GM18870 (cell line): ENCODE results near the gene PLXNA4.
"Not testable (repeated sequence)": the region's sequence is repeated elsewhere in the genome, so short reads cannot be mapped to it uniquely, and the experiment has no call there.

Experiments
- ATAC-seq: cut with Tn5 transposase; IDR thresholded peaks from one replicate; pipeline ENCODE4 v1.9.1; 2021; ENCODE audit warnings: moderate library complexity; ENCODE audit not compliant: unreplicated experiment

Gene PLXNA4

DNA sequence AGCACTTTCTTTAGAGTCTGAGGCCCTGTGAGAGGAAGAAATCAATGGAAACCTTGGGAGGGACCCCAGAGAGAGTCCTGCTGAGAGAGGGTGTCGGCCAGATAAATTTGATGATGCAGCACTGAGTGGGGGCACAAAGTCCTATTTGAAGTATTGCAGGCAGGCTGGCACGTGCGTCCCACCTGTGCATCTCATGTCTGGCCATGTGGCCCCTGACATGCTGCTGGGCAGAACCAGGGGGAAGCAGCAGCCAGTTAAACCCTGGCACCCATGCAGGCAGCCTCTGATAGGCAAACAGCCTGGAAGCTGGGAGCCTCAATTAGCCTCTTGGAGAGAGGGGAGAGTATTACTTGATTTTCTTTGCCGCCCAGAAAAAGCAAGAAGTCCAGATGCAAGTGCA lies 180.9 kb downstream of the PLXNA4 start:
- no peak for ATAC-seq

DNA sequence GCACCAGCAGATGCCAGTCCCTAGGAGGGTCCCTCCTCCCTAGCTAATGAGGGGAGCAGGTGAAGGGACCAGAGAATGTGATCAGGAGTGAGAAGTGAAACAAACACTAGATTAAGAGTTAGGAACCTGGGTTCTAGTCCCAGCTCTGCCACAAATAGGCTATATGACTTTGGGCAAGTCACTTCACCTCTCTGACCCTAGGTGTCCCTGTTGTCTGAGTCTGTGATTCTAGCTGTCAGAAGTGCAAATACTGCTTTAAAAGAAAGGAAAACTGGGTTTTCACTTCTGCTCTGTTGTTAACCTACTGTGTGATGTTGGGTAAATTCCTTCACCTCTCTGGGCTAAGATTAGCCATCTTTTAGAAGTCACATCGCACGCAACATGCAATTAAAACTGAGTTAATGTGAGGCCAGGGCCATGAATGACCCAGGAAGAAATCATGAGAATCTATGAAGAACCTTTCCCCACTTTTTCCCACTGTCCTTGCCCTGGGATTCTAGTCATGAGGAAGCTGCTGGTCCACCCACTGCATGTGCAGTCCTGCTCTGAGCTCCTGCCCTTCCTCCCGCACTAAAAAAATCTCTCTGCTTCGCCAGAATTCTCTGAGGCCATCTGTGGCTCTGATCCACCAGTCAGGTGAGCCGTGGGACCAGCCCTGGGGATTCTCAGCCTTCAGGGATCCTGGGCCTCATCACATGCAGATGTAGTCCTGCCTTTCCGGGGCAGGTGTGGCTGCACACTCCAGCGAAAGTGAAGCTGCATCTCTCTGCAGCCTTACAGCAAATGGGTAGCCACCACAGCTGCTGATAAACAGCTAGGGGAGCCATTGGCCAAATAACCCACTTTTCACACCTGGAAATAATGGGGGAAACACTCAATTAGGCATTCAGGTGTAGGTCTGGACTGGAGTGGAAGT lies 181.7 kb downstream of the PLXNA4 start:
- ATAC-seq: no peak

DNA sequence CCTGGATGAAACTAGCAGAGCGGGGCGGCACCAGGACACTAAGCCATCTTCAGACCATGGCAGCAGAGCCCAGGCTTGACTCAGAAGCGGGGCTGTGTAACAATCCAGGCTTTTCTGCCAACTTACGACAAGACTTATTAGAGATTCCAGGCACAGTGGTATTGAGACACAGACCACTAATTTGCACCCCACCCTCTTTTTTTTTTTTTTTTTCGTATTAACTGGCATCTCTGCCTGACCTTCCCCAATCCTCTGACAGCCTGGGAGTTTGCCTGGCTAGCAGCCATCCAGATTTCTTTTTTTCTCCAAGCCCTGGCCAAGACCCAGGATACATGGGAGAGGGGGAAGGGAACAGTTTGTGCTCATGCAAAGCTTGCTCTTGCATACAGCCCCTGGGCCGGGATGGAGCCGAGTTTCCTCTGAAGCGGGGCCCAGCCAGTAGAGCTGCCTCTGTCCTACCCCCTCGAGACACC lies 182.4 kb downstream of the PLXNA4 start:
- ATAC-seq: no peak

DNA sequence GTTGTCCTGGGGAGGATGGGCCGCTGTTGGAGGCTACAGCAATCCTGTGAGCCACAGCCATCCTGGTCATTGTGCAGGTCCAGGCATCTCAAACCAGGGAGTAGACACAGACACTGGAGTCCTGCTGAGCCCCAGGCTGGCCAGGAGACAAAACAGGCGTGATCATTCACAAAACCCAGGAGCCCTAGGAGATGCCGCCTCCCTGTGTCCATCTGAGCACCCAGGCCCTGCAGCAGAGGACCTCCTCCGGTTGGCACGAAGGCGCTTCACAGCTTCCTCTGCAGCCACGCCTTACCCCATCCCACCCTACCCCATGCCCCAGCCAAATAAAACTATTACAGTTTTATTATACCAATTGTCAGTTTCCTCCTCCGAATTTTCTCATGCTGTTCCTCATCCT lies 183.6 kb downstream of the PLXNA4 start:
- ATAC-seq: no peak

DNA sequence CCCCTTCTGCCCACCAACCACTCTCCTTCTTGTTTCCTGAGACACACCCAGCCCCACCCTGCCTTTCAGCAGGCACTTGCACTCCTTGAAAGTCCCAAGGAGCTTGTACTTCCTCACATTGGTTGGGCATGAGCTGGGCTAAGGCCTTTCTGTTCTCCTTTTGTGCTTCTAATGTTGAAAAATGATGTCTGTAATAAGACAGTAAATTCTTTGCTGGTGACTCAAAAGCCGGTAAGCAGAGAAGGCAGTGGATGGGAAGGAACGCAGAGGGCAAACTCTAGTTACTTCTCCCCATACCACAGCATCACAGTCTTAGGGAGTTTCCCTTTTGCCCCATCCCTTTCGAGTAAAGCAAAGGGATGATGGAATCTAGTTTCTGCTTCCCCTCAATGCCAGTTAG lies 185.6 kb downstream of the PLXNA4 start:
- ATAC-seq: no peak

DNA sequence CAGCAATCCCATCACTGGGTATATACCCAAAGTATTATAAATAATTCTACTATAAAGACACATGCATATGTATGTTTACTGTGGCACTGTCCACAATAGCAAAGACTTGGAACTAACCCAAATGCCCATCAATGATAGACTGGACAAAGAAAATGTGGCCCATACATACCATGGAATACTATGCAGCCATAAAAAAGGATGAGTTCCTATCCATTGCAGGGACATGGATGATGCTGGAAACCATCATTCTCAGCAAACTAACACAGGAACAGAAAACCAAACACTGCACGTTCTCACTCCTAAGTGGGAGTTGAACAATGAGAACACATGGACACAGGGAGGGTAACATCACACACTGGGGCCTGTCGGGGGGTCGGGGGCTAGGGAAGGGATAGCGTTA lies 186.2 kb downstream of the PLXNA4 start:
- not testable (repeated sequence) for ATAC-seq

DNA sequence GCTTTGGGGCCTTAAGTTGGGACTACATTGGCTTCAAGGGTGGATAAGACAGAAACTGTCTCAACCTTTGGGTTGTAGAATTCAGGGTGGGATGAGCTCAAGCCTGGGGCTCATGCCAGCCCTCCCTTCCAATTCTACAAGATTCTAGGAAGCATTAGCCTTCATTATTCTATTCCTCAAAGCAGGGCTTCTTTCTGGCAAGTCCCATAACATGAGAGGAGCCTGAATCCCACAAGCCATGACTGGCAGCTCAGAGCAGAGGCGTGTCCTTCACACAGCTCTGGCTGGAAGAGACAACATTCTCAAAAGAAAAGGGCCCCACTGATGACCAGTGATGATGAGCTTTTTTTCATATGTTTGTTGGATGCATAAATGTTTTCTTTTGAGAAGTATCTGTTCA lies 187.6 kb downstream of the PLXNA4 start:
- no peak for ATAC-seq

DNA sequence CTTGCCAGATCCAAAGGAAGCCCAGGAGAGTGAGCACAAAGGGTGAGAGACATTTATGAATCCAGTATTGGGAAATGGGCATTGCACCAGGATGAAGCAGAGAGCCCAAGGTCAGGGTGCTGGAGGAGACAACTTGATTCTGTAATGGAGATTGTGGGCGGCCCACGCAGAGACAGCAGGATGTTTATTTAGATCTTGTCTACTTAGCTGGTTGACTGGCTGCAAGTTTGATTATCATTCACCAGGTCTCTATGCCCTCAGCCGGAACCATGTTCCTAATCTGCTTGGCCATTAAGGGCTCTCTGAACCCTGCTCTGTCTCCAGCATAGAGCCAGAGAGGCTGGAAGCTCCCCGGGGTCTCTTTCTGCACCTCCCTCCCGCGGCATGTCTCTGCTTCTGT lies 188.7 kb downstream of the PLXNA4 start:
- ATAC-seq: no peak

DNA sequence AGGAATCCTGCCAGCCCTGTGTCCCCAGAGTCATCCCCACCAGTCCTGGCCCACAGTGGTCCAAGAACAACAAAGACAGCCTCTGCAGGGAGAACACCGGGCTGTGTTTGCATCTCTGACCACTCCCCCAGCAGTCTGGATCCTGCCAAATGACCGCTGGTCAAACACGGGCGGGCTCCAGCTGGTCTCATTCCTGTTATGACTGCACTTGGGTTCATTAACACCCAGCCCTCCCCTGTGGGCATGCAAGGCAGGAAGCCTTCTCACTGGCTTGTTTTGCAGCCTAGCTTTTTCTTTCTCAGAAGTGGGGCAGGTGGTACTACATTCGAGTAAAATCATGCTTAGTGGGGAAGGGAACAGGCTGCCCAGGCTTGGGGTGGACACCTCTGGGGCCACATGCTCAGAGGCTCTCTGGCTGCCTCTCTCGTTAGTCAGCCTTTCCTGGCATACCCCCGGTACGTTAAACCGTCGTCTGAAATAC lies 190.0 kb downstream of the PLXNA4 start:
- ATAC-seq: no peak

DNA sequence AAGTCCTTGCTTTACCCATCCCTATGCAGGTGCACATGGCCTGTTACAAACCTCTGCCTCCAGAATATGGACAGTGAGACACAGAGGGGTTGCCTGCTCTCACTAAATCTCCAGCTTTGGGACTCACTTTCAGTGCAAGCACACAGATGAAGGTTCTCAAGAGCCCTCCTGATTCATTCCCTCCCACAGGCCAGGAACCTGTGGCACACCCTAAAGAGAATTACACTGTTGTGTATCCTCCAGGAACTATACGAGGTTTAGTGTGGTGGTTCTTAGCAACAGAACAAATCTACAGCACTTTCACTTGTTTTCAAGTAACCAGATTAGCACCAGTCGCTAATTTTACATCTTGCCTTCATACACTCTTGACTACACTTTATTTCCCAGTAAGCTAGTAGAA lies 192.3 kb downstream of the PLXNA4 start:
- no peak for ATAC-seq

DNA sequence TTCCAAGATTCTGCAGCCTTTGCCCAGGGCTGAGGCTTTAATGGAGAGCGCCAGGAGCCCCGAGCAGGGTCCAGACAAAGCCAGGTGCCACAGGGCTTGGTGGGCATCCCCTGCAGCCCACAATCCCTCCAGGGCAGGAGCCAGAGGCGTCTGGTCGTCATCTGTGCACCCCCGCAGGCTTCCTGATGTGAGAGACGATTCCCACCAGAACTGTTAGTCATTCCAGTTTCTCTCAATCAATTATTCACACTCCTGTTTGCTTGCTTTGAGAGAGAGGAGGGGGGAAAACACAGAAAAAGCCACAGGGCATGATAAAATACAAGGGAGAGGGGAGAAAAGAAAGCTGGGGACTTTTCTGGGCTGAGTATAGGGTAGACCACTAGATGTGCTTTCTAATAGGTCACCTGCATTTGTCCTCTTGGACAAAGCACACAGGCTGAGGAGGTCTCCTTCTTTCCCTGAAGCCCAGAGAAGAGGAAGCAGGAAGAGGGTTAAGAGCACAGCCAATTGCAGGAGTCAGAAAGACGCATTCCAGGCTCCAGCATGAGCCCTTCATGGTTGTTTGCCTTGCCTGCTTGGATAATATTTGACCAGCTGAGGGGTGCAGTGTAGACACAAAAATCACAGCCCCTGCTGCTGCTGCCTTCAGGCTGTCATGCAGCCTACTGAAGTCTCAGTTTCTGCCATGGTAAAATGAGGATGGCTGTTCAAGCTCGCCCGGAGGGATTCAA lies 194.4 kb downstream of the PLXNA4 start:
- ATAC-seq: no peak

DNA sequence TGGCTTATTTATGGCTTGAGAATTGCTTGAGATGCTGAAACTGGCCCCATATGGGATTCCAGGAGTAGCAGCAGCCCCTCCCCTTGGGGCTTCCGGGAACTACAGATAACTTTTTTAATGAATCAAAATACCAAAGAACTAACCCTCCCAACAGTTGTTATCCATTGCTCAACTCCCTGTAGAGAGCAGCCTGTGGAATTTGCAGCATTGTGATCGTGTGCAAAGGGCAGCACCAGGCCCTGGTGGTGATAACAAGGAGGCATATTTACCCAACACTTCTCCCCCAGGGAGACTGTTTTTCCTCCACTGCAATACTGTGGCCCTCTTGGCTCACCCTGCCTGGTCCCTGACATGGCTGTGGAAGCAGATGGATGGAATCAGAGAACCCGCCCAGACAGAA lies 196.2 kb downstream of the PLXNA4 start:
- ATAC-seq: no peak

DNA sequence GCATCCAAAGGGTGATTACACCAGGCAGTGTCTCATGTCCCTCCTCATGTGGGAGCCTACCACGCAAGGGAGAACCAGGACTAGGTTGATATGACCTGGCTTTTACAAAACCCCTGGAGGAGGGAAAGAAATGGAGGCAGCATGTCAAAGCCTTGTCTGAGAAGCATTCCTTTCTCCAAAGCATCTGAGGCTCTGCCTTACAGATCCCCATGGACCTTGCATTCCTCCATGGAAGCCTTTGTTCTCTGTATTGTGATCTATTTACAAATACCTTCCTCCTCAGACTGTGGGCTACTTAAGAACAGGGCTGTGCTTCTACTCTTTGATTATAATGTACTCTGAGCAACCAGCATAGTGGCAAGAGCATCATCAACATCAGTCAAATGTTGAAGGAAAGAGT lies 197.0 kb downstream of the PLXNA4 start:
- no peak for ATAC-seq

DNA sequence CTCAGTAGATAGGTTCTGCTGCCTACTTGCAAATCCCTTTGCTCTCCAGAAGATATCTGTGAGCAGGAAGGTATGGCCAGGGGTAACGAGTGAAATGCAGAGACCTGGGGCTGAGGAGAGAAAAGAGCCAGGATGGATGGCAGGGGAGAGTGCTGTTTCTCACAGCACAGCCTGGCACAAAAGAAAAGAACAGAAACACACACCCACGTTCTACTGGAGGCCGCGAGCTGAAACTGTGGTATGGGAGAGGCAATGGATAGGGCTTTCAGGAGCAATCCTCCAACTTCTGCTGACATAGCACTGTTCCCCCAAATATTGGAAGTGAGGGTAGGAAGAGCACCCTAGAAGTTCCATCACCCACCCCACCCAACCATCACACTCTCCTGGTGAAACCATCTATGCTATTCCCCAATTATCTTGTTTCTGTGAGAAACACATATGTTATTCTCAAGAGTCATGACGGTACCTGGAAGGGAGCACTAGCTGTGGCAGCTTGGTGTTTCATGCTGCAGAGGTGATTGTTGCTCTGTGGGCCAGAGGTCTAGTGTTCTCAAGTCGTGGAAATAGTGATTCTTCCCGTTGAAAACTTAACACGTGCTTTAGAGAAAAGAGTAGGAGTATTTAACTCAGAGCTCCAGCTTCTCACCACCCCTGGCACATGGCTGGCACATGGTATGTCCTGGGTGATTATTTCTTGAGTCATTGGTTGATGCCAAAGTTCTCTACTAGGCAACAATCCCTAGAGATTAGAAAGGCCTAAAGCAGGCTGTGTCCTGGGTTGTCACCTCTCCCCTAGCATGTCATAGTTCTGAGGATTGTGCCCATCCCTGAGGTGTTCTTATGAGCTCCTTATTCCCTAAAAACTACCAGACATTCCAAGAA lies 198.3 kb downstream of the PLXNA4 start:
- no peak for ATAC-seq

DNA sequence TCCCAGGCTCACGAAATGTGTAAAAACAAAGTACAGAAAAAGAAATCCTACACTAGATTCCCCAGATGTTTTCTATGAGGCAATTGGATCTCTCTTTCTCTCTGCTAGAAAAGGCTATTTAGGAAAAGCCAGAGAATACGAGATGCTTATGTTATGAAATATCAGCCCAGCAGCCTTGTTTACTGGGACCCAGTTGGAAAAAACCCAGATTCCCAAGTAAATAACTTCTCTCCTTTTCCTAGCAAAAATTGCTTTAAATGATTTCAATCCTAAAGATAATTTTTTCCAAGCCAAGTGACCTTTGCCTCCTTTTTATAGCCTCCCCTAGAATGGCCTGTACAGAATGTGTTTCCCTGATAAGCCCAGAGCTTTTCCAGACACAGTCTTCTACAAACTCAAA lies 199.3 kb downstream of the PLXNA4 start:
- no peak for ATAC-seq

DNA sequence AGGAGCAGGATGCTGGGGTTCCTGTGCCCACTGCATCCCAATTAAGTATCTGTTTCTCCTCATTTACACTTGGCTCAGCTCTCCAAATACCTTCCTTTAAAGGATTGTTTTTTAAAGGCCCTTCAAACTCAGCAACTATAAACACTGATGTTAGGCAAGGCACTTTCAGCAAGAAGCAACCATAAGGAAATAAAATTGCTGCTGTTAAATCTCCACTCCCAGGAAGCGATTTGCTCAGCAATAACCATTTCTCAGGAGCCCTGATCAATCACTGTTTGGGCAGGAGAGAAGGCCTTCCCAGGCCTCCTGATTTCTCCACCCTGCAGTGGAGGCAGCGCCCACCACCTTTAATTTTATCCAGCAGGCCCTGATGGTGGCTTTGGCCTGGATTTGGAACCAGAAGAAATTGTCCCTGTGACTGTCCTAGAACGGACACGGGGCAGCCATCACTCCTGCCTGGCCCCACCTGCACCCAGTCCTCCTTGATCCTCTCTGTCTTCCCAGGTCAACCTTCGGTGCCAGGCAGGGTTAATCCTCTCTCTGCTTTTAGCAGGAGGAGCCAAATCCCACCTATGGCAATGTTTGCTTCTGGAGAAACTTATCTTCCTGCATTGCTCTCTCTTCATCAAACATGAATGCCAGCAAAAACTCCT lies 199.8 kb downstream of the PLXNA4 start:
- no peak for ATAC-seq

DNA sequence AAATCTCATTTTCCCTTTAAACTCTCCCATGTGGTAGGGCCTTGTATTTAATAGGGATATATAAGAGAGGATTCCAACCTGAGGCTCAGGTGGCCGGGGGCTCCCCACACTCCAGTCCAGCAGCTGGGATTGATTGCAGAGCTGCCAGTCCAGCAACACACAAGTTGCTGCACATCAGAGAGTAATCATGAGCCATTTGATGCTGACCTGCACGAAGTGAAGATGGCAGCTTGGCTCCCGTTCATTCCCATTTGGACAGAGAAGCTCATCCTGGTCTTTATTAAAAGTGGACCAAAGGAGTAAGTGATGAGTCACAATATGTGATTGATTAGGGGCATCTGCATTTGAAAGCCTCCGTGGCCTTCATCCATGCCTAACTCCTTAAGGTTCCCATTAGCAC lies 202.4 kb downstream of the PLXNA4 start:
- ATAC-seq: no peak

DNA sequence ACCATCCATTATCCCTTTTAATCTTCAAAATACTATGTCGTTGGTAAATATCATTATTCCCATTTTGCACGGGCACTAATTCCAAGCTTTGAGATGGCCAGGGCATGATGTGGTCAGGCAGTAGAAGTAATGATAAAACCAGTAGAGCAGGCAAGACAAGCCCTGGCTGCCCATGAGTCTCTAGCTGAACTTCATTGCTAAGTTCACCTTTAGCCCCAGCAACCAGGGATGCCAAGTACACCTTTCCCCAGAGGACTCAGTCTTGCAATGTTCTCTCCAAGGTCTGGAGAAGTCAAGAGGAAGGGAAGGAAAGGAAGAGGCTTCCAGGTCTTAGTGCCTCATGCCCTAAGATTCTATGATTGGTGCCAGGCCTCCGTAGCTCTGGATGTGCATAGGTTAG lies 203.2 kb downstream of the PLXNA4 start:
- no peak for ATAC-seq

DNA sequence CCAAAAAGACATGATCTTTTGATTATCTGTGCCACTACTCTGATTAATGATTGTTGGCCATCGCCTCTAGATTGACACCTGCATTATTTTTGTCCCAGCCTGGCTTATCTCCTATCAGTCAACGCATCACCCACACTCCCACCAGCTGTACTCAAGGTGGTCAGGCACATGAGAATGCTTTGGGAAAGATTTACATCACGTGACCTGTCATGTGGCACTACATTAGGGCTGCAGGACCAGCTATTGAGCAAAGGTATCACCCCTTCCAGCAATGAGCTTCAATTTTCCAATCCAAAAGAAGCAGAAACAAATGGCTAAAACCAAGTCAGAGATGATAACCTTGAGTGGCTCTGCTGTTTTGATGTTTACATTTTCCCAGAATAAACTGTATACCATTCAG lies 204.3 kb downstream of the PLXNA4 start:
- ATAC-seq: no peak

DNA sequence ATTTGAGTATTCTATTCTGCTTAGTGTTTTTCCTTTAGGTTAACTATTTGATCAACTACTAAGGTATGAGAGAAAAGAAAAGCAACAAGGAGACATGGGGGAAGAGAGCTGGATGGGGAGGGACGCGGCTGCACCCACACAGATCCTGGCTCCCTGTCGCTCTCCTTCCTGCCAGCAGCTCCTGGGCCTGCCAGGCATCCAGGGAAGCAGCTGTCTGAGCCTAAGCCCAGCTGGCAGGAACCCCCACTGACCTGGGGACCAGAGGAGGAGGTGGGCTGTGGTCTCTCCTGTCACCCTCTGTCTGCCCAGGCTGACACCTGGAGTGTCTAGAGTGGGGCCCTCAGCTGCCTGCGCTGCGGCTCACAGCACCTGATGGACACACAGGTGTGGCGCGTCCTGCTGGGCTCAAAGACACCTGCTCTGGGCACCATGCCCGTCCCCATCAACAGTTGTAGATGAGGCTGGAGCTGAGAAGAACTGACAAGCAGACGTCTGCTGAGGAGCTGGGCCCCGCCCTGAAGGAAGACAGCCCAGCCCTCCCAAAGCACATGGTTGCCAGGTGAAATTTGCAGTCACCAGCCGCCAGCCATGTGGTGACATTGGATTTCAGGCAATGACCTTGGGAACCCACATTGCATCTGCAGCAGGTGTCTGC lies 207.9 kb downstream of the PLXNA4 start:
- no peak for ATAC-seq
